NCI-H2081 (cell line): ENCODE results near the gene HRG.

Source experiments
- DNase-seq, 2 experiments: peaks; one replicate each; lab custom pipeline; 2025; lab: John Stamatoyannopoulos, UW

HRG gene

GRCh38 chr3:186639778-186640472 lies 25.9 kb upstream of the HRG start, which contains the start of gene FETUB:
FETUB (plus strand) TSS chr3:186640399; CDS start chr3:186640461, 62 bp downstream.
- DNase-seq: no peak

DNA sequence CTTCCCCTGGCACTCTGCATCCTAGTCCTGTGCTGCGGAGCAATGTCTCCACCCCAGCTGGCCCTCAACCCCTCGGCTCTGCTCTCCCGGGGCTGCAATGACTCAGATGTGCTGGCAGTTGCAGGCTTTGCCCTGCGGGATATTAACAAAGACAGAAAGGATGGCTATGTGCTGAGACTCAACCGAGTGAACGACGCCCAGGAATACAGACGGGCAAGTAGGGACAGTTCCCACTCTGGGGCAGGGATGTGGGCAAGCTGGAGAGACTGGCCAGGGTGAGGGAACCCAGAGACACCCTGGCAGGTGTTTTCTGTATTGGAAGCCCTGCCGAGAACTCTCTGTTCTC lies 25.4 kb upstream of the HRG start:
- no peak for DNase-seq

DNA sequence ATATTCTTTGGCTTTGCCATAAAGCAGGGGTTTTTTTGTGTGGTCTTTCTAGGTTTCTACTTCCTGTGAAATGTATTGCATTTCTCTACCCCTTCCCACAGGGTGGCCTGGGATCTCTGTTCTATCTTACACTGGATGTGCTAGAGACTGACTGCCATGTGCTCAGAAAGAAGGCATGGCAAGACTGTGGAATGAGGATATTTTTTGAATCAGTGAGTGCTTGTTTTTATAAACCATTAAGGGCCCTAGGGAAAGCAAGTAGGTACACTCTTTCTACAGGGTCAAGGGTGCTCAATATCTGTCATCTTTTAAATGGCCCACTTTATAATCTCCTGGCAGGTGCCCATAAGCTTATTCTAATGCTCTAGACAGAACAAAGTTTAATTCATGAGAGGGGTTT lies 24.9 kb upstream of the HRG start:
- DNase-seq: no peak

GRCh38 chr3:186642014-186642413 lies 23.8 kb upstream of the HRG start:
- no peak for DNase-seq

DNA sequence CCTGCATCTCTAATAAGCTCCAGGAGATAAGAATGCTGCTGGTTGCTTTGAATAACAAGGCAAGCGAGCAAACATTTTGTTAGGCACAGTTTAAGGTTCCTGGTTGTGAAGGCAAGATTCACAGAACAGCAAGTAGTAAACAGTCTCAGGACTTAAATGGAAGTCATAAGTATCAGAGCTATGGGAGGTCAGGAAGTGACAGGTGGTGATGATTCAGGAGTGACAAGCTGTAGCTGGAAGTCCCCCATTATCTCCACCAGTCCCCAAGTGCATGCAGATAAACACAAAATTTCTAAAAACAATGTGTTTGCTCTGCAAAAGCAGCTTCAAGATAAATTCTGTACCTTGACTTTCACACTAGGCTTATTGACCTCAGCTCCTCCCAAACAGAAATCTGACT lies 22.3 kb upstream of the HRG start:
- DNase-seq: no peak

- DNase-seq: no peak
These were observed 21.1 kb upstream of the HRG start for GRCh38 chr3:186644683-186645082.

- no peak for DNase-seq
These were observed 19.7 kb upstream of the HRG start for GRCh38 chr3:186646106-186646505.

- DNase-seq: no peak
These were observed 19.0 kb upstream of the HRG start for GRCh38 chr3:186646841-186647240.

DNA sequence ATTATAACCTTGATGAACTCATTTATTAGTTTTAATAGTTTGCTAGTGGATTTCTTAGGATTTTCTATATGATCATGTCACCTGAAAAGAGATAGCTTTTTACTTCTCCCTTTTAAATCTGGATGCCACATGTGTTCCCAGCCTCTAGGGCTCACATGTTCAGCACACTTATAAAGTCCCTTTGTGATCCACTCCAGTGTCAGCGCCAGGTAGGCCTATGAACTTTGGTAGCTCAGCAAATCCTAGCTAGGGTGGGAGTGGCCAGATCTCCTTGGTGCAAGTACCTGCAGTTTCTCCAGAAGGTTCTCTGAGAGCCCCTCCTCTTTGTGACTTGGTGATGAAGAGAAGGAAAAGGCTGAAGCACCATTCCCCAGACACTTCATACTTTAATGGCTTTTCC lies 17.0 kb upstream of the HRG start:
- no peak for DNase-seq

- no peak for DNase-seq
These were observed 14.1 kb upstream of the HRG start for GRCh38 chr3:186651678-186652215.

DNA sequence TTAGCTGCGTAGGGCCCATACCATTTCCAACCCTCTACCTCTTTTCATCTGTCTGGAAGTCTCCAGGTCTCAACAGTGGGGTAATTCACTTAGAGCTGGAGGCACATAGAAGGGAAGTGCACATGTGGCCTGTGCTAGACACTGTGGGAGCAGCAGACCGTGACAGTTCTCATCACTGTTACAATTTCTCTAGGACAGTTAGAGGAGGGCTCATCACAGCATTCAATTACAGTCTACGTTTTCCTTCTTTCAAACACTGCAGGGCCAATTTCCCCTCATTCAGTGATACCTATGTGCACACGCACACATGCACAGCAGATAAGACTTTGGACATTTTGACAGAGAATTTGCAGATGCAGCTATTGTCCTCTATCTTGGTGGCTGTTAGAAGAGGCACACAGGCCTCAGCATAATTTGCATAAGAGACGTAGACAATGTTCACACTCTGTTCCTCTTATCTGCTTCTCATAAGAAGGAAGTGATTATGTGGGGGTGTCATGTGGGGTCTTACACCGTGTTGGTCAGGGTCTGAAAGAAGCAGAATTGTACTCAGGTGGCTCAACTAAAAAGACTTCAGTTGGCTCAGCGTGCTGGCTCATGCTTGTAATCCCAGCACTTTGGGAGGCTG lies 12.6 kb upstream of the HRG start:
- DNase-seq: no peak

DNA sequence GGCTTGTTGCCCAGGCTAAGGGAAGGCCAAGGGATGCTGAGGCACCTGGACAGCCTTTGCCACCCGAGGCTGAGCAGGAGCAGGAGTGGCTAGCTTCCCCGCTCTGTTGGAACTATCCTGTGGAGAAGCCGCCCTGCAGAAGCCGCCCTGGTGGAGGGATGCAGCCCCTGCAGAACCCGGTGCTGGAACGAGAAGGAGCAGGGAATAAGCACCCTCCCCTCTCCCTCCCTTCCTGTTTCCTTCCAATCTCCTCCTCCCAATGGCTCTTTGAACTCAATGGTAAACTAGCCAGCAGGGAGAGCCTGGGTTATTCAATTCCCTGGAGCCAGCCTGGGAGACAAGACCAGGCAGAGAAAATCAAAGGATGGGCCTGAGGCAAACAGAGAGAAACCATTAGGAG lies 11.8 kb upstream of the HRG start:
- no peak for DNase-seq

DNA sequence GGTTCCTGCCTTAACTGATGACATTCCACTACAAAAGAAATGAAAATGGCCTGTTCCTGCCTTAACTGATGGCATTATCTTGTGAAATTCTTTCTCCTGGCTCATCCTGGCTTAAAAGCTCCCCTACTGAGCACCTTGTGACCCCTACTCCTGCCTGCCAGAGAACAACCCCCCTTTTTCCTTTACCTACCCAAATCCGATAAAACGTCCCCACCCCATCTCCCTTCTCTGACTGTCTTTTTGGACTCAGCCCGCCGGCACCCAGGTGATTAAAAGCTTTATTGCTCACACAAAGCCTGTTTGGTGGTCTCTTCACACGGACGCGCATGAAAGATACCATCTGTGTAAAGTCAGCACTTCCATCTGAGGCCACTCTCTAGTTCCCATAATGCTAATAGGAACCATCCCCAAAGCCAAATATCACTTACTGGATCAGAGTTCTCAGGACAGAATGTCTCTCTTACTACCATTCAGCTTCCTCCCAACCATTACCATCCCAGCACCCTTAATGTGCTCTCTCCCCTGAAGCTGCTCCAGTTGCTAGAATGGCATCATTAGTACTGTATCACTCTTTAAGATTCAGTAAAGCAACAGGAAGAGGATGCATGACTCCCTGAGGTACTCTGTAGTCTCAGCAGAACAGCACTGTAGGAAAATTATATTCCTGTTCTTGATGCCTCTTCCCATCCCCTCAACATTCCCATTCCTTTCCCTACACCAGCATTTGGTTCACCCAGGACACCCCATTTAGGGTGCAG lies 2.3 kb upstream of the HRG start:
- DNase-seq: no peak

DNA sequence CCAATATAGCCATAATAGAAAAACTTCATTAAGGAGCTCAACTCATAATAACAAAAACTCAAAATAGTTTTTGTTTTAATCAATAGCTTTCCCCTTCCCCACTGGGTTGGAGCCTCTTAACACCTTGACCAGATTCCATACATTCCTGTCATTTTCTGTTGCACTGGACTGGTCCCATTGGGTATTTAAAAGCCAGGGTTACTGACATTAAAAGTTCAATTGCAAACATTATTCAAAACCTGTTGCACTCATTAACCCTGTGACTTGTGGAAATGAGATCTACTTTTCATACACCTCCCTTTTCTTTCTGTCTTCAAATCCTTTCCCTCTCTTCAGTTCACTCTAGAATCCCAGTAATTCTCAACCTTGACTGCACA lies 1.7 kb upstream of the HRG start:
- DNase-seq: no peak

DNA sequence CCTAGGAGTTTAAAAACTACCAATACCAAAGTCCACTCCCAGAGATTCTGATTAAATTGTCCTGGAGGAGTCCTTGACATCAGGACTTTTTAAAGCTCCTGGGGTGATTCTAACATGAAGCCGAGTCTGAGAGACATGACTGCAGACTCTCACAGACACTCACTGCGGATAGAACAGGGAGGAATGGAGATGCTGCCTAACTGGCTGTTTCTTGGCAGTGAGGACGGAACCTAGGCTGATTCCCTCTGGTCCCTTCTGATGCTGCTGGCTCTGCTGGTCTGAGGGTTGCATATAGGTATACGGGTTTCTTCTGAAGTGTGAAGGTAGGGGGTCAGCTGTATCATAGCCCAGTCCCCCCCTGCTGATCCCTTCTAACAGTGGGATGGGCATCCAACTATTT lies 1.3 kb upstream of the HRG start:
- no peak for DNase-seq

DNA sequence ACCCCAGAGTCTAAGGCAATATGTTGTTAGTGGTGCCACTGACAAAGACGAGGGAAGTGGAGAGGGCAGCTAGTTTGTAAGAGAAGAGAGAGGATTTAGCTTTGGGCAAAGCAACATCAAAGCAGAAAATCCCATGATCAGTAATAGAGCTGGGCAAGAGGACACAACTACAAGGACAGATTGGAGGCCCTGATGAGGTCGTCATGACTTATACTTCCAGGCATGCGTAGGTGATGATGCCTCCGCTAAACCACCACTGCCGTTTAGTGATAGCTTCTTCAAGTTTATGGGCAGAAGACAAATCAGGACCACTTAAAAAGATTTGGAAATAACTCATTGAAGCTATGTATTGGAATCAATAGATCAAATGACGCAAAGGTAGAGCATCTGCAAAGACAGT lies 2.6 kb downstream of the HRG start:
- DNase-seq: no peak

DNA sequence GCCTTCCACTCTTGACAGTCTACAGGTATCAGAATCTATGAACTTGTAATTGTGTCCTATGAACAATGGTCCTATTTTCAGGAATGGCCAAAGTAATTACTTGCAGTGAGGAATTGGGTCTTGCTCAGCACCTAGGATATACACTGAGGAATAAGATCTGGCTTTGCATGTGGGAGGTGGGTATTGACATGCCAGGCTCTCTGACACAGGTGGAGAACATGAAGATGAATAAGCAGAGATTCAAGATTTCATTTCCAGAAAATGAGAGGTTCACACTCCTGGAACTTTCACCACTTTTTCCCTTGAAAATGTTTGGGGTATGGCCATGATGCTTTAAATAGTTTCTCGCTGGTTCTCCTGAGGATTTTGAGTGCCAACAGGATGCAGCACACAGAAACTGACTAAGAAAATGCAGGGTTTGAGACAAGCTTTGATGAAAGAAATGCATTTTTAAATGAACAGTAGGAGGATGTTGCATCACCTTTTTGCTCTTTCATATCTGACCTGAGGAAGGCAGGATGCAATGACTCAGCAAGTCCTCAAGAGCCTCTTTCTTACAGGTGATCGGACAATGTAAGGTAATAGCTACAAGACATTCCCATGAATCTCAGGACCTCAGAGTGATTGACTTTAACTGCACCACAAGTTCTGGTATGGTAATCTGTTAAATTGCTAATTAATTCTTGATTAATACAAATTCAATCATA lies 3.7 kb downstream of the HRG start:
- no peak for DNase-seq

- no peak for DNase-seq
These were observed 4.3 kb downstream of the HRG start for GRCh38 chr3:186670155-186670554.

DNA sequence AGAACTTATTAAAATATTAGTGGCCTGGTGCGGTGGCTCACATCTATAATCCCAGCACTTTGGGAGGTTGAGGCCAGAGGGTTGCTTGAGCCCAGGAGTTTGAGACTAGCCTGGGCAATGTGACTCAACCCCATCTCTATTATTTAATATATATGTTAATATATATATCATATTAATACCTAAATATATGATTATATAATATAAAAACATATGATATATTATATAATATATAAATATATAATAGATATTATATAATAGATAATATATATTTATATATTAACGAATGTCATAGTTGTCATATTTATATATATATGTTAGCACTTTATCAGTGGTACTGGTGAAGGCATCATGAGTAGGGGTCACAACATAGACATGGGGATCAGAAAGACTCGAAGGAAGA lies 5.2 kb downstream of the HRG start:
- no peak for DNase-seq

GRCh38 chr3:186678604-186679003 lies 12.8 kb downstream of the HRG start:
- no peak for DNase-seq

- no peak for DNase-seq
These were observed 13.3 kb downstream of the HRG start for GRCh38 chr3:186679151-186679550.

- DNase-seq: no peak
These were observed 15.1 kb downstream of the HRG start for GRCh38 chr3:186680869-186681268.

DNA sequence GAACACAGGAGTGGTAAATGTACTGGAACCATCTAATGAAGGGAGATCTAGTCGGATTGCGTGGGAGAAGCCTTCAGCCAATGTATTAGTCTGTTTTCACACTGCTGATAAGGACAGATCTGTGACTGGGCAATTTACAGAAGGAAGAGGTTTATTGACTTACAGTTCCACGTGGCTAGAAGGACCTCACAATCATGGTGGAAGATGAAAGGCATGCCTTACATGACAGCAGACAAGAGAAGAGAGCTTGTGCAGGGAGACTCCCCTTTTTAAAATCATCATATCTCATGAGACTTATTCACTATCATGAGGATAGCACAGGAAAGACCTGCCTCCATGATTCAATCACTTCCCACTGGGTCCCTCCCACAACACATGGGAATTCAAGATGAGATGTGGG lies 17.0 kb downstream of the HRG start:
- DNase-seq: no peak
